Caco-2 (cell line): ENCODE data around the gene NSD1. TPM values are rescaled to one million over a fixed set of nuclear protein-coding genes. Genes with fewer than 3 reads are reported as not detected.

ENCODE experiments used
- BruUV-seq: library from RNA; stranded (reverse); fragments of 400-500 nt; replicated peaks from 2 replicates; lab custom pipeline; 2021; lab: Mats Ljungman, UMichigan
- CTCF ChIA-PET: fragments of 300-600 bp; sonication (Branson Sonifier 250); formaldehyde crosslinking; loops from one replicate; lab custom pipeline; 2022; ENCODE audit warnings: antibody characterized with exemption; lab: Charles Lee
- POLR2A ChIA-PET: fragments of 300-600 bp; sonication (Branson Sonifier 250); formaldehyde crosslinking; loops from one replicate; lab custom pipeline; 2022; ENCODE audit warnings: antibody characterized with exemption; lab: Charles Lee
- DNase-seq, 2 experiments: peaks; one replicate each; pipeline versions ENCODE4 v3.0.0 to v3.0.0-alpha.2; 2020 to 2022
- H3K27me3 ChIP-seq: replicated peaks from 2 replicates; pipeline ENCODE4 v1.6.0; 2011; ENCODE audit warnings: low read length; ENCODE audit not compliant: control insufficient read depth, insufficient read depth
- H3K36me3 ChIP-seq: 2 replicates; pipeline ENCODE4 v1.5.1; 2011; ENCODE audit warnings: low read length; ENCODE audit not compliant: control insufficient read depth, insufficient read depth
- H3K4me1 ChIP-seq: fragments of 250-450 bp; sonication (Bioruptor Pico); 2 replicates; pipeline ENCODE4 v1.5.1; 2020; ENCODE audit warnings: mild to moderate bottlenecking
- H3K4me3 ChIP-seq: 2 replicates; pipeline ENCODE4 v1.5.1; 2011; ENCODE audit warnings: low read depth, mild to moderate bottlenecking, control low read depth, low read length
- H3K9me3 ChIP-seq: fragments of 250-450 bp; sonication (Bioruptor Pico); 2 replicates; pipeline ENCODE4 v1.5.1; 2020; ENCODE audit warnings: mild to moderate bottlenecking, moderate library complexity
- H3K27ac Mint-ChIP-seq: one replicate; pipeline ENCODE4 v1.8.0; 2022; ENCODE audit warnings: mixed read lengths; ENCODE audit not compliant: unreplicated experiment
- H3K27me3 Mint-ChIP-seq: one replicate; pipeline ENCODE4 v1.8.0; 2022; ENCODE audit warnings: mixed read lengths; ENCODE audit not compliant: insufficient read depth, unreplicated experiment
- H3K36me3 Mint-ChIP-seq: one replicate; pipeline ENCODE4 v1.8.0; 2022; ENCODE audit warnings: mild to moderate bottlenecking, mixed read lengths; ENCODE audit not compliant: insufficient read depth, unreplicated experiment
- H3K4me1 Mint-ChIP-seq: one replicate; pipeline ENCODE4 v1.8.0; 2022; ENCODE audit warnings: low read depth, mixed read lengths; ENCODE audit not compliant: unreplicated experiment
- H3K4me3 Mint-ChIP-seq: one replicate; pipeline ENCODE4 v1.8.0; 2022; ENCODE audit warnings: mild to moderate bottlenecking, moderate library complexity, mixed read lengths; ENCODE audit not compliant: unreplicated experiment
- H3K9me3 Mint-ChIP-seq: one replicate; pipeline ENCODE4 v1.8.0; 2022; ENCODE audit warnings: mixed read lengths; ENCODE audit not compliant: unreplicated experiment
- CTCF ChIP-seq, 2 experiments: fragments of 200-600 bp in 1 of 2; IDR thresholded peaks; 1 replicate in 1 of 2; 2 replicates in 1 of 2; pipeline versions ENCODE4 v1.5.1 to v1.8.0; 2011 to 2022; ENCODE audit warnings: antibody characterized with exemption in 1 of 2, control low read depth in 1 of 2, inconsistent platforms in 1 of 2, low read depth in 1 of 2, low read length in 1 of 2, mild to moderate bottlenecking in 1 of 2, moderate library complexity in 1 of 2; ENCODE audit not compliant: insufficient read depth in 1 of 2, severe bottlenecking in 1 of 2, unreplicated experiment in 1 of 2
- intact Hi-C: fragments of 100-400 bp; cut with micrococcal nuclease; formaldehyde crosslinking; loops from one replicate; pipeline ENCODE4 v1.10.0; 2022; ENCODE audit not compliant: unreplicated experiment
- total RNA-seq: library from RNA; stranded (reverse); gene quantifications from 2 replicates; pipeline ENCODE4 v1.2.3, GENCODE V29; 2022

The NSD1 gene
- total RNA-seq, 1 experiment from 2014 or later = 67.4 TPM

DNA sequence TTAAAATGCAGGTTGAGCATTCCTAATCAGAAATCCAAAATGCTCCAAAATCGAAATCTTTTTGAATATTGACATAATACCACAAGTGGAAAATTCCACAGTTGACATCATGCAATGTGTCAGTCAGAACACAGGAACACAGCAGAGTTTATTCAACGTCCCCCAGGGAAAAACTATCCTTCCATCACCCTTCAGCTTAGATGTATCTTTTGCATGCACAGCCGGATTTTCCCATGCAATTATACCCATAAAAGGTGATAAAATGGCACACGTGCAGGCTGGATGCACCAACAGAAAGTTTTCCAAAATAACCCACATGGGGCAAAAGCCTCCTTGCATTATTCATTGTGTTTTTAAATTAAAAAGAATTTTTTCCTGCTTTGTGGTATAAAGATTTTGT lies 98.8 kb downstream of the NSD1 start:
- no peak for TF ChIP-seq CTCF (IDR thresholded peaks at IDR 0.05; ENCODE audit: insufficient read depth in 1 of 2, low read depth in 1 of 2, low read length in 1 of 2, severe bottlenecking in 1 of 2, unreplicated experiment in 1 of 2)
- H3K27ac Mint-ChIP-seq = no peak overlapping the region
- ChIA-PET CTCF (no interaction called here), POLR2A (no interaction called here)
- H3K9me3 Mint-ChIP-seq = no peaks in the 10 kb centered on the region
- no peaks in the 10 kb centered on the region for H3K27me3 Mint-ChIP-seq
- Histone ChIP-seq H3K4me1 (no peaks in the 10 kb centered on the region), H3K9me3 (no peaks in the 10 kb centered on the region), H3K27me3 (no peaks in the 10 kb centered on the region), H3K36me3 (no peaks in the 10 kb centered on the region), H3K4me3 (no peak overlapping the region)
- H3K4me1 Mint-ChIP-seq = no peaks in the 10 kb centered on the region
- peaks cover 26% of the 10 kb centered on the region for H3K36me3 Mint-ChIP-seq
- no TSS peak for BruUV-seq
- no peak for DNase-seq
- H3K4me3 Mint-ChIP-seq = no peak overlapping the region
- intact Hi-C loops = no loop called here

DNA sequence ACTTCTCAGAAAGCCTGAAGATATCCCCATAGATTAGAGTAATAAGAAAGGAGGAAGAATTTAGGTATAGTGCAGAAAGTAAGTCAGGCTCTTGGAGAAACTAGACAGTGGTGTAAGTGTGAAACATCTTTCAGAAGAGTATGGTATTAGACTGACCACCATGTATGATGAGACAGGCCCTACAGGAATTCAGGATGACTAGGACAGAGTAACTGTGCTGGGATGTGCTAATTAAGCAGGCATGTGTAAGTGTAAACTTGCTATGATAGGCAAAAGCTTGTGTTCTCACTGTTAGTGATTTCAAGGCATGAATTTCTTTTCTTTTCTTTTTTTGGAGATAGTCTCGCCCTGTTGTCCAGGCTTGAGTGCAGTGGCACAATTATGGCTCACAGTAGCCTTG lies 99.2 kb downstream of the NSD1 start:
- POLR2A ChIA-PET = no interaction called here
- Histone ChIP-seq H3K36me3 (no peaks in the 10 kb centered on the region), H3K4me3 (no peak overlapping the region), H3K9me3 (no peaks in the 10 kb centered on the region), H3K27me3 (no peaks in the 10 kb centered on the region), H3K4me1 (no peaks in the 10 kb centered on the region)
- Mint-ChIP-seq H3K9me3 (no peaks in the 10 kb centered on the region), H3K36me3 (peaks cover 30% of the 10 kb centered on the region), H3K27me3 (no peaks in the 10 kb centered on the region), H3K27ac (no peak overlapping the region), H3K4me1 (no peaks in the 10 kb centered on the region), H3K4me3 (no peak overlapping the region)
- DNase-seq = no peak
- no TSS peak for BruUV-seq
- CTCF ChIA-PET = no interaction called here
- intact Hi-C loops = no loop called here
- TF ChIP-seq CTCF (IDR thresholded peaks at IDR 0.05; ENCODE audit: insufficient read depth in 1 of 2, low read depth in 1 of 2, low read length in 1 of 2, severe bottlenecking in 1 of 2, unreplicated experiment in 1 of 2) = no peak

GRCh38 chr5:177233206-177233605 lies 99.6 kb downstream of the NSD1 start:
- no peak for TF ChIP-seq CTCF (IDR thresholded peaks at IDR 0.05; ENCODE audit: insufficient read depth in 1 of 2, low read depth in 1 of 2, low read length in 1 of 2, severe bottlenecking in 1 of 2, unreplicated experiment in 1 of 2)
- Histone ChIP-seq H3K9me3 (no peaks in the 10 kb centered on the region), H3K4me3 (no peak overlapping the region), H3K36me3 (no peaks in the 10 kb centered on the region), H3K4me1 (no peaks in the 10 kb centered on the region), H3K27me3 (no peaks in the 10 kb centered on the region)
- Mint-ChIP-seq H3K36me3 (peaks cover 34% of the 10 kb centered on the region), H3K9me3 (no peaks in the 10 kb centered on the region), H3K27ac (no peak overlapping the region), H3K27me3 (no peaks in the 10 kb centered on the region), H3K4me3 (no peak overlapping the region), H3K4me1 (no peaks in the 10 kb centered on the region)
- ChIA-PET POLR2A (no interaction called here), CTCF (no interaction called here)
- no TSS peak for BruUV-seq
- intact Hi-C loops = no loop called here
- DNase-seq = no peak
